Activated CD4-positive, alpha-beta memory T cell treated with anti-CD3 and anti-CD28 coated beads, Interleukin-2, amount 10 ng/mL, durations not matched to agents 7 days and 5 days (primary cell): ENCODE data around the gene SIGLEC7. TPM values are rescaled to one million over a fixed set of nuclear protein-coding genes. Genes with fewer than 3 reads are reported as not detected.
"Not testable (repeated sequence)": the region's sequence is repeated elsewhere in the genome, so short reads cannot be mapped to it uniquely, and the experiment has no call there.

ENCODE experiments used
- CTCF ChIA-PET: fragments of 350-600 bp; sonication (Branson Sonifier 250); formaldehyde crosslinking; loops from one replicate; lab custom pipeline; 2021; ENCODE audit warnings: antibody characterized with exemption, inconsistent platforms; lab: Charles Lee
- POLR2A ChIA-PET: fragments of 350-600 bp; sonication (Branson Sonifier 250); formaldehyde crosslinking; loops from one replicate; lab custom pipeline; 2021; ENCODE audit warnings: antibody characterized with exemption; lab: Charles Lee
- DNase-seq: peaks from one replicate; pipeline ENCODE4 v3.0.0-alpha.2; 2020
- H3K27ac Mint-ChIP-seq: one replicate; pipeline ENCODE4 v1.8.0; 2021; ENCODE audit warnings: mild to moderate bottlenecking, mixed read lengths
- H3K27me3 Mint-ChIP-seq: one replicate; pipeline ENCODE4 v1.8.0; 2021; ENCODE audit warnings: mixed read lengths
- H3K36me3 Mint-ChIP-seq: one replicate; pipeline ENCODE4 v1.8.0; 2021; ENCODE audit warnings: low read depth, mixed read lengths
- H3K4me1 Mint-ChIP-seq: one replicate; pipeline ENCODE4 v1.8.0; 2021; ENCODE audit warnings: mixed read lengths
- H3K4me3 Mint-ChIP-seq: one replicate; pipeline ENCODE4 v1.8.0; 2021; ENCODE audit warnings: mild to moderate bottlenecking, mixed read lengths
- H3K9me3 Mint-ChIP-seq: one replicate; pipeline ENCODE4 v1.8.0; 2021; ENCODE audit warnings: mixed read lengths
- total RNA-seq, 2 experiments: library from RNA; stranded (reverse); gene quantifications; one replicate each; pipeline ENCODE4 v1.2.3, GENCODE V29; 2021

Gene SIGLEC7
- total RNA-seq, 2 experiments from 2014 or later = not detected

- peaks cover 23% of the 10 kb centered on the region for H3K36me3 Mint-ChIP-seq
- ChIA-PET CTCF (interaction anchor here (1.5 kb wide), 1 partner anchor 91 kb away, joined by 3 read pairs; no protein-coding TSS in a partner anchor), POLR2A (no interaction called here)
- peak; percentile 76 for DNase-seq
- peak overlapping the region; percentile 68 for H3K27ac Mint-ChIP-seq
- peaks cover 64% of the 10 kb centered on the region for H3K4me1 Mint-ChIP-seq
- no peaks in the 10 kb centered on the region for H3K9me3 Mint-ChIP-seq
- H3K4me3 Mint-ChIP-seq = peak overlapping the region; percentile 80
- peaks cover 23% of the 10 kb centered on the region for H3K27me3 Mint-ChIP-seq
Measured at GRCh38 chr19:51166846-51167490, 24.9 kb downstream of the SIGLEC7 start.

GRCh38 chr19:51168564-51169282 is 26.6 kb downstream of the SIGLEC7 start:
- Mint-ChIP-seq H3K4me3 (peak overlapping the region; percentile 80), H3K9me3 (no peaks in the 10 kb centered on the region), H3K27me3 (peaks cover 20% of the 10 kb centered on the region), H3K4me1 (peaks cover 54% of the 10 kb centered on the region), H3K36me3 (peaks cover 23% of the 10 kb centered on the region), H3K27ac (no peak overlapping the region)
- DNase-seq = no peak
- CTCF ChIA-PET = interaction anchor here (0.7 to 3.3 kb wide), 8 partner anchors 8 to 166 kb away, joined by 3 to 26 read pairs (median 4); no protein-coding TSS in a partner anchor
- POLR2A ChIA-PET = no interaction called here

GRCh38 chr19:51169283-51169918 is 27.3 kb downstream of the SIGLEC7 start:
- Mint-ChIP-seq H3K36me3 (peaks cover 23% of the 10 kb centered on the region), H3K27me3 (peaks cover 18% of the 10 kb centered on the region), H3K4me1 (peaks cover 51% of the 10 kb centered on the region), H3K4me3 (peak overlapping the region; percentile 80)
- H3K9me3 Mint-ChIP-seq, H3K27ac Mint-ChIP-seq, POLR2A ChIA-PET: not testable (repeated sequence)
- DNase-seq = peak; percentile 72
- CTCF ChIA-PET = interaction anchor here (0.9 to 3.3 kb wide), 6 partner anchors 8 to 90 kb away, joined by 3 to 26 read pairs (median 6); no protein-coding TSS in a partner anchor

- H3K4me3 Mint-ChIP-seq = no peak overlapping the region
Measured at GRCh38 chr19:51172223-51172622, 30.1 kb downstream of the SIGLEC7 start.

GRCh38 chr19:51173681-51174080 is 31.6 kb downstream of the SIGLEC7 start:
- peaks cover 16% of the 10 kb centered on the region for H3K36me3 Mint-ChIP-seq
- H3K9me3 Mint-ChIP-seq = no peaks in the 10 kb centered on the region
- POLR2A ChIA-PET = no interaction called here
- H3K27me3 Mint-ChIP-seq = peaks cover 21% of the 10 kb centered on the region
- no peak overlapping the region for H3K27ac Mint-ChIP-seq
- H3K4me3 Mint-ChIP-seq = no peak overlapping the region
- no peak for DNase-seq
- CTCF ChIA-PET = interaction anchor here (1.1 to 1.4 kb wide), 2 partner anchors 17 to 86 kb away, joined by 3 to 5 read pairs; no protein-coding TSS in a partner anchor
- H3K4me1 Mint-ChIP-seq = peaks cover 22% of the 10 kb centered on the region

More at GRCh38 chr19:51172223-51172622, 30.1 kb downstream of the SIGLEC7 start:
- Mint-ChIP-seq H3K9me3 (no peaks in the 10 kb centered on the region), H3K4me1 (peaks cover 37% of the 10 kb centered on the region), H3K27ac (no peak overlapping the region), H3K27me3 (peaks cover 17% of the 10 kb centered on the region), H3K36me3 (peaks cover 22% of the 10 kb centered on the region)
- no peak for DNase-seq
- CTCF ChIA-PET = no interaction called here
- POLR2A ChIA-PET = no interaction called here

GRCh38 chr19:51179256-51179655 is 37.2 kb downstream of the SIGLEC7 start:
- Mint-ChIP-seq H3K4me1 (peaks cover 15% of the 10 kb centered on the region), H3K36me3 (no peaks in the 10 kb centered on the region), H3K27me3 (peaks cover 22% of the 10 kb centered on the region), H3K27ac (no peak overlapping the region), H3K4me3 (no peak overlapping the region), H3K9me3 (no peaks in the 10 kb centered on the region)
- no peak for DNase-seq
- POLR2A ChIA-PET = interaction anchor here (1.2 kb wide), 1 partner anchor 74 kb away, joined by 4 read pairs; no protein-coding TSS in a partner anchor
- CTCF ChIA-PET = no interaction called here

- H3K27me3 Mint-ChIP-seq = peaks cover 30% of the 10 kb centered on the region
- ChIA-PET CTCF (no interaction called here), POLR2A (interaction anchor here (0.6 kb wide), 1 partner anchor 387 kb away, joined by 3 read pairs; no protein-coding TSS in a partner anchor)
- H3K27ac Mint-ChIP-seq = no peak overlapping the region
- no peaks in the 10 kb centered on the region for H3K9me3 Mint-ChIP-seq
- peaks cover 17% of the 10 kb centered on the region for H3K4me1 Mint-ChIP-seq
- no peaks in the 10 kb centered on the region for H3K36me3 Mint-ChIP-seq
- no peak for DNase-seq
- no peak overlapping the region for H3K4me3 Mint-ChIP-seq
Measured at GRCh38 chr19:51181377-51181912, 39.3 kb downstream of the SIGLEC7 start.

- ChIA-PET CTCF (no interaction called here), POLR2A (interaction anchor here (0.6 kb wide), 1 partner anchor 387 kb away, joined by 3 read pairs; no protein-coding TSS in a partner anchor)
- Mint-ChIP-seq H3K4me1 (peaks cover 17% of the 10 kb centered on the region), H3K27ac (peak overlapping the region; percentile 56), H3K36me3 (no peaks in the 10 kb centered on the region), H3K9me3 (no peaks in the 10 kb centered on the region), H3K27me3 (peaks cover 30% of the 10 kb centered on the region), H3K4me3 (peak overlapping the region; percentile 48)
- no peak for DNase-seq
Measured at GRCh38 chr19:51181913-51182419, 39.9 kb downstream of the SIGLEC7 start.

- peaks cover 17% of the 10 kb centered on the region for H3K4me1 Mint-ChIP-seq
- no peaks in the 10 kb centered on the region for H3K36me3 Mint-ChIP-seq
- peaks cover 27% of the 10 kb centered on the region for H3K27me3 Mint-ChIP-seq
- CTCF ChIA-PET = interaction anchor here (0.6 kb wide), 1 partner anchor 279 kb away, joined by 3 read pairs; no protein-coding TSS in a partner anchor
- DNase-seq = no peak
- no peak overlapping the region for H3K27ac Mint-ChIP-seq
- POLR2A ChIA-PET = no interaction called here
- no peak overlapping the region for H3K4me3 Mint-ChIP-seq
- H3K9me3 Mint-ChIP-seq = no peaks in the 10 kb centered on the region
Measured at GRCh38 chr19:51183629-51184028, 41.5 kb downstream of the SIGLEC7 start.

- no peak overlapping the region for H3K4me3 Mint-ChIP-seq
- peaks cover 17% of the 10 kb centered on the region for H3K4me1 Mint-ChIP-seq
- ChIA-PET CTCF (no interaction called here), POLR2A (no interaction called here)
- H3K36me3 Mint-ChIP-seq = no peaks in the 10 kb centered on the region
- no peaks in the 10 kb centered on the region for H3K9me3 Mint-ChIP-seq
- peaks cover 23% of the 10 kb centered on the region for H3K27me3 Mint-ChIP-seq
- DNase-seq = no peak
- no peak overlapping the region for H3K27ac Mint-ChIP-seq
Measured at GRCh38 chr19:51185069-51185867, 43.2 kb downstream of the SIGLEC7 start.

GRCh38 chr19:51185868-51186215 is 43.7 kb downstream of the SIGLEC7 start:
- DNase-seq = no peak
- Mint-ChIP-seq H3K4me3 (no peak overlapping the region), H3K9me3 (no peaks in the 10 kb centered on the region), H3K4me1 (peaks cover 17% of the 10 kb centered on the region), H3K27me3 (peaks cover 23% of the 10 kb centered on the region), H3K27ac (no peak overlapping the region), H3K36me3 (no peaks in the 10 kb centered on the region)
- ChIA-PET POLR2A (no interaction called here), CTCF (no interaction called here)

- no peaks in the 10 kb centered on the region for H3K9me3 Mint-ChIP-seq
- no peak for DNase-seq
- ChIA-PET POLR2A (no interaction called here), CTCF (no interaction called here)
- peaks cover 26% of the 10 kb centered on the region for H3K27me3 Mint-ChIP-seq
- no peak overlapping the region for H3K4me3 Mint-ChIP-seq
- no peaks in the 10 kb centered on the region for H3K36me3 Mint-ChIP-seq
- H3K4me1 Mint-ChIP-seq = peaks cover 17% of the 10 kb centered on the region
- H3K27ac Mint-ChIP-seq = no peak overlapping the region
Measured at GRCh38 chr19:51186323-51186722, 44.2 kb downstream of the SIGLEC7 start.
